Esophagus muscularis mucosa (tissue), 3 donors: ENCODE measurements around the gene SEMA5A.

Experiments
- POLR2A ChIP-seq: fragments of 450-650 bp; IDR thresholded peaks from one replicate; pipeline ENCODE4 v1.6.1; 2017; ENCODE audit warnings: antibody characterized with exemption, moderate library complexity, mild to moderate bottlenecking, low read depth
- TF ChIP-seq, protein P1 (sequence below), 3 experiments: fragments of 200-600 bp in 2 of 3; fragments of 450-650 bp in 1 of 3; sonication (generic) in 2 of 3; IDR thresholded peaks; one replicate each; pipeline ENCODE4 v1.5.1; 2017 to 2019; ENCODE audit warnings: antibody characterized with exemption in 3 of 3, mild to moderate bottlenecking in 2 of 3, moderate library complexity in 1 of 3

DNA sequence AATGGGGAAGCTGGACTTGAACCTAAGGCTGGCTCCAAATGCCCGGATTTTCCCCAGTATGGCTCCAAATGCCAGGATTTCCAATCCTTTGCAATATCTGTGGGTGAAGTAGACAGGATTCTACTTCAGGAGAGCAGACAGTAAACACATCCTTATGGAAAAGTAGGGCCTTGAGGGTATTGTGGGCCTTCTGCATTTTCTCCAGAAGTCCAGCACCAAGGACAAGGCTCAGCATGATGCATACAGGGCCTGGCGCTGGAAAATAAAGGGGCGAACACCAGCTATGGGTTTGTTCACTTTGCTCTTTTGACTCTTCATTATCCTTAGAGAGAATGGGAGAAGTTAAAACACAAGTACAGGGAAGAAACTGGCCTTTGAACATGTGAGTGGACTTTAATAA, 347.5 kb downstream of the SEMA5A start:
- TF ChIP-seq, protein P1, sequence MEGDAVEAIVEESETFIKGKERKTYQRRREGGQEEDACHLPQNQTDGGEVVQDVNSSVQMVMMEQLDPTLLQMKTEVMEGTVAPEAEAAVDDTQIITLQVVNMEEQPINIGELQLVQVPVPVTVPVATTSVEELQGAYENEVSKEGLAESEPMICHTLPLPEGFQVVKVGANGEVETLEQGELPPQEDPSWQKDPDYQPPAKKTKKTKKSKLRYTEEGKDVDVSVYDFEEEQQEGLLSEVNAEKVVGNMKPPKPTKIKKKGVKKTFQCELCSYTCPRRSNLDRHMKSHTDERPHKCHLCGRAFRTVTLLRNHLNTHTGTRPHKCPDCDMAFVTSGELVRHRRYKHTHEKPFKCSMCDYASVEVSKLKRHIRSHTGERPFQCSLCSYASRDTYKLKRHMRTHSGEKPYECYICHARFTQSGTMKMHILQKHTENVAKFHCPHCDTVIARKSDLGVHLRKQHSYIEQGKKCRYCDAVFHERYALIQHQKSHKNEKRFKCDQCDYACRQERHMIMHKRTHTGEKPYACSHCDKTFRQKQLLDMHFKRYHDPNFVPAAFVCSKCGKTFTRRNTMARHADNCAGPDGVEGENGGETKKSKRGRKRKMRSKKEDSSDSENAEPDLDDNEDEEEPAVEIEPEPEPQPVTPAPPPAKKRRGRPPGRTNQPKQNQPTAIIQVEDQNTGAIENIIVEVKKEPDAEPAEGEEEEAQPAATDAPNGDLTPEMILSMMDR (IDR thresholded peaks at IDR 0.05), result no peak
- no peak for TF ChIP-seq POLR2A
